ENCODE measurements around the gene TNFRSF8.

GRCh38 chr1:12031039-12031980, 31.8 kb upstream of the TNFRSF8 start:
- TF ChIP-seq CTCF (conservative IDR thresholded peaks at IDR 0.05; ENCODE audit: low read depth, low read length) (peak; percentile 45), RAD21 (IDR thresholded peaks at IDR 0.05; ENCODE audit: low read length) (peak; percentile 54), POLR2A (IDR thresholded peaks at IDR 0.05; ENCODE audit: low read depth, low read length) (no peak), MAFK (IDR thresholded peaks at IDR 0.05; ENCODE audit: low read depth, low read length) (no peak), RFX5 (IDR thresholded peaks at IDR 0.05; ENCODE audit: low read depth, low read length) (no peak)

All from IMR-90 (cell line).